Measurements from ENCODE around the gene PSME1. TPM values are rescaled to one million over a fixed set of nuclear protein-coding genes. Genes with fewer than 3 reads are reported as not detected.

PSME1 gene
- total RNA-seq, 5 donors from 2014 or later (not counting 1 experiment from before 2014, with no cell fraction given) = 221 to 291 (median 259) TPM

- Histone ChIP-seq H3K27ac (ENCODE audit: low read length) (no peak overlapping the region), H3K4me1 (ENCODE audit: control insufficient read depth in 1 of 2, extremely low read depth in 1 of 2, insufficient read depth in 2 of 2, low read length in 2 of 2) (no peaks in the 10 kb centered on the region), H3K27me3 (replicated peaks in 1 of 2; ENCODE audit: control insufficient read depth in 2 of 2, extremely low read depth in 1 of 2, insufficient read depth in 2 of 2, low read length in 1 of 2) (no peaks in the 10 kb centered on the region), H3K9me3 (no peaks in the 10 kb centered on the region), H3K4me3 (ENCODE audit: control insufficient read depth in 1 of 2, extremely low read depth in 1 of 2, low read length in 1 of 2) (no peak overlapping the region), H3K36me3 (ENCODE audit: control insufficient read depth in 2 of 2, extremely low read depth in 1 of 2, insufficient read depth in 1 of 2, low read length in 1 of 2) (peaks cover 36 to 86% of the 10 kb centered on the region in 2 donors)
- DNase-seq (no peak), ATAC-seq (replicated peaks in 1 of 4) (no peak)
- ChIA-PET CTCF (no interaction called here), POLR2A (interaction anchor here in 1 of 2 donors (0.6 kb wide), 1 partner anchor 9 kb away, joined by 9 read pairs; no protein-coding TSS in a partner anchor)
- Mint-ChIP-seq H3K27me3 (no peaks in the 10 kb centered on the region), H3K4me3 (no peak overlapping the region), H3K27ac (peak overlapping the region; percentile 63 to 77), H3K9me3 (no peaks in the 10 kb centered on the region), H3K36me3 (peaks cover 35% of the 10 kb centered on the region), H3K4me1 (peaks cover 0 to 2% (median 0%) of the 10 kb centered on the region in 3 donors)
- WGBS (ENCODE audit: insufficient coverage) = 93% methylated on average over 11 of the region's 18 CpGs
Observed at GRCh38 chr14:24179961-24180796, 44.2 kb downstream of the PSME1 start.

DNA sequence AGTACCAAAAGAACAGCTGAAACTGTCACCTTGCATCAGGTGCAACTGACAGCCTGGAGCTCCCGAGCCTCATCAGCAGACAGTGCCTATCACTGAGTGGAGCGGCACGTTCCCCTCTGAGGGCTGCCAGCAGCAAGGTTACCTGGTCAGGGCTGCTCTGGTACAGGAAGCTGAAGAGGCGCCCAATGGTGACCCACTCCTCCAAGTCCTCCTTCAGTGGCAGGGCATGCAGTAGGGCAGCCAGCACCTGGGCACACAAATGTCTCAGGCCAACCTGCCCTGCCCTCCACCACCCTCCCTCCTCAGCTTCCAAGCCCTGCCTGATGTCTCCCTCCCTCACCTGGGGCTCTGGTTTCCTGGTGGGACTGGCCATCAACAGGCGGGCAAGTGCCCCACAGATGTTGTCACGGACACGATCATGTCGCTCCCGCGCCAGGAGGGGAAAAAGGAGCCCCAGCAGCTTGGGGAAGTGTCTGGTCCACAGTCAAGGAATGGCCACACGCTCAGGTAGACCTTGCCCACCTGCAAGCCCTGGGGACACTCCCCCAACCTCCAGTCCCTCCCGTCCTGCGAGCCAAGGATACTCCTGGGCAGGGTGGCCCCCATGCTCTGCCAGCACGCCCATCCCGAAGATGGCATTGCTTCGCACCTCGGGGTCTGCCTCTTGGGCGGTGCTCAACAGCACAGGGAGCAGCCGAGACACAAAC is 45.5 kb downstream of the PSME1 start:
- ChIA-PET CTCF (no interaction called here), POLR2A (interaction anchor here in 1 of 2 donors (0.6 to 0.8 kb wide), 2 partner anchors 61 to 70 kb away, joined by 3 to 7 read pairs; no protein-coding TSS in a partner anchor)
- ATAC-seq (replicated peaks in 1 of 4) = no peak
- no peak overlapping the region for H3K4me3 Mint-ChIP-seq
- H3K27ac Mint-ChIP-seq = peak overlapping the region in 1 of 2 donors; percentile 77
- H3K4me3 ChIP-seq (ENCODE audit: control insufficient read depth in 1 of 2, extremely low read depth in 1 of 2, low read length in 1 of 2) = no peak overlapping the region
- no peaks in the 10 kb centered on the region for H3K9me3 ChIP-seq
- no peaks in the 10 kb centered on the region for H3K27me3 ChIP-seq (replicated peaks in 1 of 2; ENCODE audit: control insufficient read depth in 2 of 2, extremely low read depth in 1 of 2, insufficient read depth in 2 of 2, low read length in 1 of 2)
- no peak for DNase-seq
- H3K4me1 Mint-ChIP-seq = peaks cover 0 to 3% (median 0%) of the 10 kb centered on the region in 3 donors
- H3K4me1 ChIP-seq (ENCODE audit: control insufficient read depth in 1 of 2, extremely low read depth in 1 of 2, insufficient read depth in 2 of 2, low read length in 2 of 2) = peaks cover 0 to under 1% of the 10 kb centered on the region in 2 experiments
- H3K36me3 Mint-ChIP-seq = peaks cover 37% of the 10 kb centered on the region
- H3K36me3 ChIP-seq (ENCODE audit: control insufficient read depth in 2 of 2, extremely low read depth in 1 of 2, insufficient read depth in 1 of 2, low read length in 1 of 2) = peaks cover 38 to 98% of the 10 kb centered on the region in 2 donors
- no peaks in the 10 kb centered on the region for H3K27me3 Mint-ChIP-seq
- H3K9me3 Mint-ChIP-seq = no peaks in the 10 kb centered on the region
- no peak overlapping the region for H3K27ac ChIP-seq (ENCODE audit: low read length)
- 93% methylated on average over 16 of the region's 19 CpGs for WGBS (ENCODE audit: insufficient coverage)

DNA sequence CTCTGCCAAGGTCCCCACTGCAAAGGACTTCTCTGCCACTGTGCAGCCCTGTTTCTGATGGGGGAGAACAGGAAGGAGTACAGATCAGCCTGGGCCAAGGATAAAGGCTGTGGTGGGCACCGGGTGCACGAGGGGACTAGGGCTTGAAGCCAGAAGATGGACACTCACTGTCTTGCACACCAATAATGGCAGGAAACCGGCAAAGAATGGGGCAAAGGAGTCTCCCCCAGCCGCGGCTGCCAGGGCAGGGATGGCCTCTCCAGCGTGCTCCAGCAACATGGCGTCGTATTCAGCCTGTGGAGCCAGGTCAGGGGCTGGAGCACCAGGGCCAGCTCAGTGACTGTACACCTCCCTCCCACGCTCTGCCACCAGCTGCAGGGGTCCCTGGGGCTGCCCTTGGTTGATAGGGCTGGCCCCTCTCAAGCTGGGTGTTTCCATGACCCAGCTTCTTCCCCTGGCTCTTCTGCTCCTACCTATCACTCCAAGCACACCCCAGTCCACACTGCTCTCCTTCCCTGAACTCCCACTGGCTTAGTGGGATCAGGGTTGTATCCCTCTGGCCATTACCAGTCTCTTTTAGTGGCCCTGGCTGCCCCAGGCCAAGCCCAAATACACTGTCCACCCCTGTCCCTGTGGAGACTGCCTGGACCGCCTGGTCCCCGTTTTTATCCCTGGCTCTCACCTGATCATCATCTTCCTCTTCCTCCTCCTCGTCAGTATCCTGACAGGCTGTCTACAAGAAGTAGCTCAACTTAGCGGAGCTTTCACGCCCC is 46.3 kb downstream of the PSME1 start:
- Histone ChIP-seq H3K36me3 (ENCODE audit: control insufficient read depth in 2 of 2, extremely low read depth in 1 of 2, insufficient read depth in 1 of 2, low read length in 1 of 2) (peaks cover 34 to 95% of the 10 kb centered on the region in 2 donors), H3K27me3 (replicated peaks in 1 of 2; ENCODE audit: control insufficient read depth in 2 of 2, extremely low read depth in 1 of 2, insufficient read depth in 2 of 2, low read length in 1 of 2) (no peaks in the 10 kb centered on the region), H3K4me3 (ENCODE audit: control insufficient read depth in 1 of 2, extremely low read depth in 1 of 2, low read length in 1 of 2) (no peak overlapping the region), H3K9me3 (no peaks in the 10 kb centered on the region), H3K27ac (ENCODE audit: low read length) (no peak overlapping the region), H3K4me1 (ENCODE audit: control insufficient read depth in 1 of 2, extremely low read depth in 1 of 2, insufficient read depth in 2 of 2, low read length in 2 of 2) (peaks cover 0 to 9% of the 10 kb centered on the region in 2 experiments)
- no peak for DNase-seq
- peak overlapping the region in 1 of 2 donors; percentile 50 for H3K27ac Mint-ChIP-seq
- peaks cover 5 to 8% (median 6%) of the 10 kb centered on the region in 3 donors for H3K4me1 Mint-ChIP-seq
- peaks cover 39% of the 10 kb centered on the region for H3K36me3 Mint-ChIP-seq
- ATAC-seq (replicated peaks in 1 of 4) = no peak
- ChIA-PET CTCF (no interaction called here), POLR2A (no interaction called here)
- no peaks in the 10 kb centered on the region for H3K27me3 Mint-ChIP-seq
- no peaks in the 10 kb centered on the region for H3K9me3 Mint-ChIP-seq
- H3K4me3 Mint-ChIP-seq = no peak overlapping the region
- WGBS (ENCODE audit: insufficient coverage) = 92% methylated on average over 11 of the region's 14 CpGs

DNA sequence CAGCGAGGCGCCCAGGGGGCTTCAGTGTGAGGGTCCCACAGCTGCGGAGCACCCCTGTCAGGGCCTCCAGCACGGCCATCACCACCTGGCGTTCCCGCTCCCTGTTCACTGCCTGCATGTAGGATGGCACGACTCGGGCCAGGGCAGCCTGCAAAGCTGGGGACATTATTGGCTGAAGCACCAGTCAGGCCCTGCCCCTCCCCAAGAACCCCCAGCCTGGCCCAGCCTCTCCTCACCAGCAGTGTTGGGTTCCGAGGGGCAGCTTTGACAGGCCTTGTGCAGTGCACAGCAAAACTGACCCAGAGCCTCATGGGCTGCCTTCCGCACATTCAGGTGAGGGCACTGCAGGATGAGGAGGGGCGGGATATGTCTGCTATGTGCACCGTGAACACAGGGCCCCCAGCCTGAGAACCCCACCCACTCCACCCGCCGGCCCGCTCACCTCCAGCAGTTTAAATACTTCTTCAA is 47.1 kb downstream of the PSME1 start:
- no peak overlapping the region for H3K27ac Mint-ChIP-seq
- Histone ChIP-seq H3K4me3 (ENCODE audit: control insufficient read depth in 1 of 2, extremely low read depth in 1 of 2, low read length in 1 of 2) (no peak overlapping the region), H3K27ac (ENCODE audit: low read length) (no peak overlapping the region), H3K4me1 (ENCODE audit: control insufficient read depth in 1 of 2, extremely low read depth in 1 of 2, insufficient read depth in 2 of 2, low read length in 2 of 2) (peaks cover 3 to 16% of the 10 kb centered on the region in 2 experiments), H3K9me3 (no peaks in the 10 kb centered on the region), H3K27me3 (replicated peaks in 1 of 2; ENCODE audit: control insufficient read depth in 2 of 2, extremely low read depth in 1 of 2, insufficient read depth in 2 of 2, low read length in 1 of 2) (no peaks in the 10 kb centered on the region), H3K36me3 (ENCODE audit: control insufficient read depth in 2 of 2, extremely low read depth in 1 of 2, insufficient read depth in 1 of 2, low read length in 1 of 2) (peaks cover 34 to 87% of the 10 kb centered on the region in 2 donors)
- DNase-seq (no peak), ATAC-seq (replicated peaks in 1 of 4) (no peak)
- no peaks in the 10 kb centered on the region for H3K9me3 Mint-ChIP-seq
- H3K36me3 Mint-ChIP-seq = peaks cover 39% of the 10 kb centered on the region
- H3K27me3 Mint-ChIP-seq = no peaks in the 10 kb centered on the region
- POLR2A ChIA-PET = no interaction called here
- CTCF ChIA-PET = interaction anchor here in 1 of 2 donors (1.1 kb wide), 1 partner anchor 21 kb away, joined by 4 read pairs; no protein-coding TSS in a partner anchor
- 98% methylated on average over 9 of the region's 15 CpGs for WGBS (ENCODE audit: insufficient coverage)
- H3K4me3 Mint-ChIP-seq = no peak overlapping the region
- H3K4me1 Mint-ChIP-seq = peaks cover 12 to 15% (median 13%) of the 10 kb centered on the region in 3 donors

DNA sequence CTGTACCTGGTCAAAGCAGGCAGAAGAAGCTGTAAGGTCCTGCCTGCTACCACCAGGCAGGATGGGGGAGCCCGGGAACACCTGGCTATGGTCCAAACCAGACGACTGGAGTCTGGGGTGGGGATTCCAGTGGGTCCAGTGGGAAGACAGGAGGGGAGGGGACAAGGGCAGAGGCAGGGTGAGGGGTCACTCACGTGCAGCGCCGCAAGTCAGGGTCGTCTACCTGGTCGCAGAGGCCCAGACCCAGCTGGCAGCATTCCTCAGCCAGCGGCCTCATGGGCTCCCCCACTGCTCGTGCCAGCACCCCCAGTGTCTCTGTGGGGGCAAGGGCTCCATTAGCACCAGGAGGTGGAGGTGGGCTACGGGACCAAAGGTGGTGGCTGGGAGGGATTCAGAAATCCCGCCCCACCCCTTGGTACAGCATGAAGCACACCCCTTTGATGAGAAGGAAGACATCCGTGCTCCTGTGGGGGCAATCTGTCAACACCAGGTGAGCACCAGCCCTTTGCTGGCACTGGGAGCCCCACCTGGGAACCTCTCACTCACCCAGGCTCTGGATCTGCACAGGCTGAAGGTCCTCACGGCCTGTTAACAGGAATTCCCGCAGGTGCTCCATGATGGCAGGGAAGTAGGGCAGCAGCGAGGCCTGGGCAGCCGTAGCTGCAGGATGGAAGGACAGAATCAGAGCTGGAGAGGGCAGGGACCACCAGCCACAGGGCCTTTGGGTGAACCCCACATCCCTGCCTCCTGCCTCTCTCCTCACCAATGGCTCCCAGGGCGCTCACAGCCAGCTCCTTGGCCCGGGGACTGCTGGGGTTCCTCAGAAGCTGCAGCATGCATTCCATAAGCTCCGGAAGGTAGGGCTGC is 48.3 kb downstream of the PSME1 start:
- CTCF ChIA-PET = interaction anchor here (0.5 to 1.1 kb wide), 2 partner anchors 23 to 553 kb away, joined by 3 to 4 read pairs; no protein-coding TSS in a partner anchor
- peaks cover 32 to 74% of the 10 kb centered on the region in 2 donors for H3K36me3 ChIP-seq (ENCODE audit: control insufficient read depth in 2 of 2, extremely low read depth in 1 of 2, insufficient read depth in 1 of 2, low read length in 1 of 2)

More for the DNA sequence above, 48.3 kb downstream of the PSME1 start:
- Mint-ChIP-seq H3K36me3 (peaks cover 35% of the 10 kb centered on the region), H3K9me3 (no peaks in the 10 kb centered on the region), H3K27ac (no peak overlapping the region), H3K4me1 (peaks cover 21 to 25% (median 24%) of the 10 kb centered on the region in 3 donors), H3K27me3 (no peaks in the 10 kb centered on the region), H3K4me3 (no peak overlapping the region)
- POLR2A ChIA-PET = interaction anchor here (0.6 to 0.9 kb wide), 3 partner anchors 11 to 27 kb away, joined by 3 to 5 read pairs (median 3); partner anchors contain the start of gene TM9SF1 (in 1 of the 2)
- H3K9me3 ChIP-seq = no peaks in the 10 kb centered on the region
- ATAC-seq (replicated peaks in 1 of 4) (no peak), DNase-seq (no peak)
- no peaks in the 10 kb centered on the region for H3K27me3 ChIP-seq (replicated peaks in 1 of 2; ENCODE audit: control insufficient read depth in 2 of 2, extremely low read depth in 1 of 2, insufficient read depth in 2 of 2, low read length in 1 of 2)
- H3K4me3 ChIP-seq (ENCODE audit: control insufficient read depth in 1 of 2, extremely low read depth in 1 of 2, low read length in 1 of 2) = no peak overlapping the region
- no peak overlapping the region for H3K27ac ChIP-seq (ENCODE audit: low read length)
- 97% methylated on average over 14 of the region's 19 CpGs for WGBS (ENCODE audit: insufficient coverage)
- peaks cover 3 to 27% of the 10 kb centered on the region in 2 experiments for H3K4me1 ChIP-seq (ENCODE audit: control insufficient read depth in 1 of 2, extremely low read depth in 1 of 2, insufficient read depth in 2 of 2, low read length in 2 of 2)
